Endodermal cell (in vitro differentiated cells): ENCODE data around the gene G3BP2. TPM values are rescaled to one million over a fixed set of nuclear protein-coding genes. Genes with fewer than 3 reads are reported as not detected.

Experiments
- DNase-seq: peaks from one replicate; pipeline ENCODE4 v3.0.0-alpha.2; 2017
- H3K27ac ChIP-seq: 2 replicates; pipeline ENCODE4 v1.5.1; 2013; ENCODE audit warnings: mild to moderate bottlenecking, low read depth, low read length, moderate library complexity
- H3K27me3 ChIP-seq: 2 replicates; pipeline ENCODE4 v1.6.1; 2013; ENCODE audit warnings: mild to moderate bottlenecking, low read length, moderate library complexity; ENCODE audit not compliant: insufficient read depth, control insufficient read depth, poor library complexity, severe bottlenecking
- H3K36me3 ChIP-seq: 2 replicates; pipeline ENCODE4 v1.7.0; 2013; ENCODE audit warnings: mild to moderate bottlenecking, low read length, moderate library complexity; ENCODE audit not compliant: control insufficient read depth, insufficient read depth
- H3K4me1 ChIP-seq: one replicate; pipeline ENCODE4 v1.7.0; 2013; ENCODE audit warnings: low read length; ENCODE audit not compliant: control insufficient read depth, insufficient read depth
- H3K4me3 ChIP-seq: 2 replicates; pipeline ENCODE4 v1.5.1; 2013; ENCODE audit warnings: mild to moderate bottlenecking, low read length, moderate library complexity
- H3K9ac ChIP-seq: 2 replicates; pipeline ENCODE4 v1.6.1; 2013; ENCODE audit warnings: mild to moderate bottlenecking, low read length, moderate library complexity; ENCODE audit not compliant: poor library complexity, severe bottlenecking; ENCODE audit errors: extremely low read depth
- H3K9me3 ChIP-seq: 2 replicates; pipeline ENCODE4 v1.6.1; 2013; ENCODE audit warnings: mild to moderate bottlenecking, low read length, moderate library complexity; ENCODE audit not compliant: control insufficient read depth
- H3K27ac Mint-ChIP-seq: 2 replicates; pipeline ENCODE4 v1.8.0; 2020; ENCODE audit warnings: mixed read lengths
- H3K27me3 Mint-ChIP-seq: 2 replicates; pipeline ENCODE4 v1.8.0; 2021; ENCODE audit warnings: mild to moderate bottlenecking, mixed read lengths; ENCODE audit not compliant: insufficient read depth
- H3K36me3 Mint-ChIP-seq: 2 replicates; pipeline ENCODE4 v1.8.0; 2020; ENCODE audit warnings: low read depth, mixed read lengths
- H3K4me1 Mint-ChIP-seq: 2 replicates; pipeline ENCODE4 v1.8.0; 2020; ENCODE audit warnings: mixed read lengths
- H3K4me3 Mint-ChIP-seq: 2 replicates; pipeline ENCODE4 v1.8.0; 2020; ENCODE audit warnings: mild to moderate bottlenecking, moderate library complexity, mixed read lengths
- H3K9me3 Mint-ChIP-seq: 2 replicates; pipeline ENCODE4 v1.8.0; 2020; ENCODE audit warnings: mild to moderate bottlenecking, mixed read lengths
- CTCF ChIP-seq: fragments of 200-600 bp; sonication (generic); conservative IDR thresholded peaks from 2 replicates; pipeline ENCODE4 v1.5.0; 2021; ENCODE audit warnings: antibody characterized with exemption, mild to moderate bottlenecking
- WGBS, 2 experiments: methylation state at CpG; one replicate each; pipeline versions ENCODE4 v1.1.5 to v1.1.7; 2013; ENCODE audit warnings: missing lambda C conversion rate in 2 of 2, mixed read lengths in 1 of 2; ENCODE audit not compliant: insufficient coverage in 1 of 2, insufficient read length in 1 of 2; 5-methylcytosine and 5-hydroxymethylcytosine counted together
- total RNA-seq, 2 donors: library from RNA; stranded (reverse); fragmentation: NEBNext Ultra II Directional in 1 of 2; extraction: Animal tissue kit (Norgen Biotek cat#: 25700) in 1 of 2; gene quantifications; 2 replicates in 1 of 2; 3 replicates in 1 of 2; pipeline ENCODE4 v1.2.1, GENCODE V29; 2021

The G3BP2 gene
- total RNA-seq, 2 donors from 2014 or later = 176 to 183 TPM

GRCh38 chr4:75634951-75635350 lies 38.3 kb downstream of the G3BP2 start:
- H3K9ac ChIP-seq = no peak overlapping the region
- Mint-ChIP-seq H3K27ac (no peak overlapping the region), H3K4me1 (peaks cover 4% of the 10 kb centered on the region), H3K36me3 (peaks cover 3% of the 10 kb centered on the region), H3K9me3 (no peaks in the 10 kb centered on the region), H3K4me3 (no peak overlapping the region), H3K27me3 (peaks cover 2% of the 10 kb centered on the region)
- H3K9me3 ChIP-seq = no peaks in the 10 kb centered on the region
- no peaks in the 10 kb centered on the region for H3K36me3 ChIP-seq
- no peaks in the 10 kb centered on the region for H3K4me1 ChIP-seq
- TF ChIP-seq CTCF = no peak
- DNase-seq = no peak
- WGBS, 2 experiments = 81% methylated on average over 2 of the region's 2 CpGs; no CpG with 5 or more reads in 1 of the 2 experiments
- no peak overlapping the region for H3K27ac ChIP-seq
- H3K27me3 ChIP-seq = no peaks in the 10 kb centered on the region
- no peak overlapping the region for H3K4me3 ChIP-seq

- Histone ChIP-seq H3K4me3 (no peak overlapping the region), H3K36me3 (no peaks in the 10 kb centered on the region), H3K4me1 (no peaks in the 10 kb centered on the region), H3K27me3 (peaks cover 5% of the 10 kb centered on the region), H3K9ac (no peak overlapping the region), H3K27ac (no peak overlapping the region), H3K9me3 (no peaks in the 10 kb centered on the region)
- H3K27ac Mint-ChIP-seq = no peak overlapping the region
- no peak for TF ChIP-seq CTCF
- peaks cover 6% of the 10 kb centered on the region for H3K27me3 Mint-ChIP-seq
- no peaks in the 10 kb centered on the region for H3K36me3 Mint-ChIP-seq
- peaks cover 4% of the 10 kb centered on the region for H3K4me1 Mint-ChIP-seq
- no peak for DNase-seq
- WGBS, 2 experiments = 80 to 89% methylated on average over 1 to 3 of the region's 3 CpGs
- H3K9me3 Mint-ChIP-seq = no peaks in the 10 kb centered on the region
- no peak overlapping the region for H3K4me3 Mint-ChIP-seq
Measured at GRCh38 chr4:75634281-75634680, 38.9 kb downstream of the G3BP2 start.

- peaks cover 10% of the 10 kb centered on the region for H3K27me3 ChIP-seq
- no peak for TF ChIP-seq CTCF
- no peaks in the 10 kb centered on the region for H3K9me3 ChIP-seq
- no peak overlapping the region for H3K4me3 ChIP-seq
- H3K4me1 ChIP-seq = no peaks in the 10 kb centered on the region
- DNase-seq = no peak
- 88% methylated on average over 1 to 2 of the region's 2 CpGs for WGBS, 2 experiments
- no peak overlapping the region for H3K9ac ChIP-seq
- no peaks in the 10 kb centered on the region for H3K36me3 Mint-ChIP-seq
- H3K4me1 Mint-ChIP-seq = peaks cover 4% of the 10 kb centered on the region
- H3K9me3 Mint-ChIP-seq = no peaks in the 10 kb centered on the region
- H3K36me3 ChIP-seq = no peaks in the 10 kb centered on the region
- no peak overlapping the region for H3K27ac ChIP-seq
- H3K27me3 Mint-ChIP-seq = peaks cover 10% of the 10 kb centered on the region
- no peak overlapping the region for H3K27ac Mint-ChIP-seq
- no peak overlapping the region for H3K4me3 Mint-ChIP-seq
Measured at GRCh38 chr4:75633846-75634245, 39.4 kb downstream of the G3BP2 start.
